NCI-H510A treated with DMSO at 0.1 percent for 48 hours (cell line): Measurements from ENCODE around the gene STRIT1.
"Not testable (repeated sequence)": the region's sequence is repeated elsewhere in the genome, so short reads cannot be mapped to it uniquely, and the experiment has no call there.

Experiments
- DNase-seq: peaks from one replicate; lab custom pipeline; 2025; lab: John Stamatoyannopoulos, UW

Gene STRIT1

GRCh38 chr3:155270485-155271342 lies 22.8 kb downstream of the STRIT1 start:
- DNase-seq = no peak

- no peak for DNase-seq
Measured at GRCh38 chr3:155270063-155270462, 23.4 kb downstream of the STRIT1 start.

DNA sequence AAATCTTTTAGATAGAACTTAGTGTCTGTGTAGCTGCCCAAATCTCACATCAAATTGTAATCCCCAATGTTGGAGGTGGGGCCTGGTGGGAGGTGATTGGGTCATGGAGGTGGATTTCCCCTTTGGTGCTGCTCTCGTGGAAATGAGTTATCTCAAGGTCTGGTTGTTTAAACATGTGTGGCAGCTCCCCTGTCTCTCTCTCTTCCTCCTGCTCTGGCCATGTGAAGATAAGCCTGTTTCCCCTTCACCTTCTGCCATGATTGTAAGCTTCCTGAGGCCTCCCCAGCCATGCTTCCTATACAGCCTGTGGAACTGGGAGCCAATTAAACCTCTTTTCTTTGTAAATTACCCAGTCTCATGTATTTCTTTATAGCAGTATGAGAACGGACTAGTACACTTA lies 30.6 kb downstream of the STRIT1 start:
- DNase-seq = not testable (repeated sequence)

DNA sequence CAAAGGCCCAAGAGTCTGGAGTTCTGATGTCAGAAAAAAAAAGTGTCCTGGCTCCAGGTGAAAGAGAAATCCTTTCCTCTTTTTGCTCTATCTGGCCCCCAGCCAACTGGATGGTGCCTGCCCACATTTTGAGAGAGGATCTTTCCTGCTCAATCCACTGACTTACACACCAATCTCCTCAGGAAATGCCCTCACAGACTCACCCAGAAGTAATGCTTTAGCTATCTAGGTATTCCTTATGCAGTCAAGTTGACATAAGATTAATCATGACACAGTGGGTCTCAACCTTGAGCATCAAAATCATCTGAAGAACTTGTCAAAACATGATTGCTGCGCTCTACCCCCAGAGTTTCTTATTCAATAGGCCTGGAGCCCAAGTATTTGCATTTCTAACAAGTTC lies 31.2 kb downstream of the STRIT1 start:
- DNase-seq = no peak

GRCh38 chr3:155254445-155254844 lies 39.0 kb downstream of the STRIT1 start:
- no peak for DNase-seq

GRCh38 chr3:155252535-155252934 lies 40.9 kb downstream of the STRIT1 start:
- no peak for DNase-seq

- no peak for DNase-seq
Measured at GRCh38 chr3:155252021-155252420, 41.5 kb downstream of the STRIT1 start.

- no peak for DNase-seq
Measured at GRCh38 chr3:155248531-155249187, 44.8 kb downstream of the STRIT1 start.

GRCh38 chr3:155244699-155245098 lies 48.8 kb downstream of the STRIT1 start:
- no peak for DNase-seq

- no peak for DNase-seq
Measured at GRCh38 chr3:155244216-155244615, 49.3 kb downstream of the STRIT1 start.

GRCh38 chr3:155243512-155243921 lies 50.0 kb downstream of the STRIT1 start:
- DNase-seq = no peak

GRCh38 chr3:155242342-155242741 lies 51.1 kb downstream of the STRIT1 start:
- DNase-seq = no peak

- no peak for DNase-seq
Measured at GRCh38 chr3:155241579-155241978, 51.9 kb downstream of the STRIT1 start.
